CD4-positive, alpha-beta T cell treated with Interleukin-17A for 1 hour (primary cell): ENCODE data around the gene NUDT4B.
"Not testable (repeated sequence)": the region's sequence is repeated elsewhere in the genome, so short reads cannot be mapped to it uniquely, and the experiment has no call there.

ENCODE experiments used
- DNase-seq: peaks from one replicate; pipeline ENCODE4 v3.0.0-alpha.2; 2020

The NUDT4B gene

GRCh38 chr1:148748563-148749334 lies at the start of gene NUDT4B:
Gene NUDT4B, plus strand, starts transcription at chr1:148748774. Its CDS starts 179 bp downstream, at chr1:148748953.
- DNase-seq: not testable (repeated sequence)

- DNase-seq: not testable (repeated sequence)
Observed at GRCh38 chr1:148699357-148699756, 49.2 kb upstream of the NUDT4B start.

GRCh38 chr1:148702242-148702641 lies 46.3 kb upstream of the NUDT4B start:
- DNase-seq: not testable (repeated sequence)

GRCh38 chr1:148703973-148704591 lies 44.5 kb upstream of the NUDT4B start:
- DNase-seq: not testable (repeated sequence)

GRCh38 chr1:148705316-148705948 lies 43.1 kb upstream of the NUDT4B start:
- not testable (repeated sequence) for DNase-seq

- DNase-seq: not testable (repeated sequence)
Observed at GRCh38 chr1:148708779-148709333, 39.7 kb upstream of the NUDT4B start.

GRCh38 chr1:148710772-148711523 lies 37.6 kb upstream of the NUDT4B start:
- DNase-seq: not testable (repeated sequence)

GRCh38 chr1:148712353-148712752 lies 36.2 kb upstream of the NUDT4B start:
- DNase-seq: not testable (repeated sequence)

- DNase-seq: not testable (repeated sequence)
Observed at GRCh38 chr1:148715518-148715917, 33.1 kb upstream of the NUDT4B start.

- not testable (repeated sequence) for DNase-seq
Observed at GRCh38 chr1:148716966-148717520, 31.5 kb upstream of the NUDT4B start.

- DNase-seq: not testable (repeated sequence)
Observed at GRCh38 chr1:148720918-148721317, 27.7 kb upstream of the NUDT4B start.

- not testable (repeated sequence) for DNase-seq
Observed at GRCh38 chr1:148722758-148723157, 25.8 kb upstream of the NUDT4B start.

GRCh38 chr1:148723515-148723914 lies 25.1 kb upstream of the NUDT4B start:
- DNase-seq: not testable (repeated sequence)

- DNase-seq: not testable (repeated sequence)
Observed at GRCh38 chr1:148724872-148725271, 23.7 kb upstream of the NUDT4B start.

- DNase-seq: not testable (repeated sequence)
Observed at GRCh38 chr1:148727862-148728261, 20.7 kb upstream of the NUDT4B start.

GRCh38 chr1:148729128-148729527 lies 19.4 kb upstream of the NUDT4B start:
- not testable (repeated sequence) for DNase-seq

GRCh38 chr1:148729541-148729940 lies 19.0 kb upstream of the NUDT4B start:
- not testable (repeated sequence) for DNase-seq

GRCh38 chr1:148732277-148732676 lies 16.3 kb upstream of the NUDT4B start:
- DNase-seq: not testable (repeated sequence)

- not testable (repeated sequence) for DNase-seq
Observed at GRCh38 chr1:148733585-148734310, 14.8 kb upstream of the NUDT4B start.

GRCh38 chr1:148734311-148734662 lies 14.3 kb upstream of the NUDT4B start:
- DNase-seq: not testable (repeated sequence)

- not testable (repeated sequence) for DNase-seq
Observed at GRCh38 chr1:148735538-148735937, 13.0 kb upstream of the NUDT4B start.
